Measurements from ENCODE around the gene SORCS1.

GRCh38 chr10:106547047-106547635 lies 617.4 kb downstream of the SORCS1 start:
- no peak for TF ChIP-seq POLR2A (IDR thresholded peaks at IDR 0.05)
- TF ChIP-seq, protein P1, sequence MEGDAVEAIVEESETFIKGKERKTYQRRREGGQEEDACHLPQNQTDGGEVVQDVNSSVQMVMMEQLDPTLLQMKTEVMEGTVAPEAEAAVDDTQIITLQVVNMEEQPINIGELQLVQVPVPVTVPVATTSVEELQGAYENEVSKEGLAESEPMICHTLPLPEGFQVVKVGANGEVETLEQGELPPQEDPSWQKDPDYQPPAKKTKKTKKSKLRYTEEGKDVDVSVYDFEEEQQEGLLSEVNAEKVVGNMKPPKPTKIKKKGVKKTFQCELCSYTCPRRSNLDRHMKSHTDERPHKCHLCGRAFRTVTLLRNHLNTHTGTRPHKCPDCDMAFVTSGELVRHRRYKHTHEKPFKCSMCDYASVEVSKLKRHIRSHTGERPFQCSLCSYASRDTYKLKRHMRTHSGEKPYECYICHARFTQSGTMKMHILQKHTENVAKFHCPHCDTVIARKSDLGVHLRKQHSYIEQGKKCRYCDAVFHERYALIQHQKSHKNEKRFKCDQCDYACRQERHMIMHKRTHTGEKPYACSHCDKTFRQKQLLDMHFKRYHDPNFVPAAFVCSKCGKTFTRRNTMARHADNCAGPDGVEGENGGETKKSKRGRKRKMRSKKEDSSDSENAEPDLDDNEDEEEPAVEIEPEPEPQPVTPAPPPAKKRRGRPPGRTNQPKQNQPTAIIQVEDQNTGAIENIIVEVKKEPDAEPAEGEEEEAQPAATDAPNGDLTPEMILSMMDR (IDR thresholded peaks at IDR 0.05) = no peak

All from thyroid gland (tissue), 4 donors.